Activated CD4-positive, alpha-beta T cell treated with anti-CD3 and anti-CD28 coated beads, Interleukin-2, amount 50 U/mL, for 48 hours (primary cell): ENCODE results near the gene CCDC71L.

Source experiments
- DNase-seq, 2 experiments: peaks; one replicate each; pipeline ENCODE4 v3.0.0-alpha.2; 2020

The CCDC71L gene

GRCh38 chr7:106623315-106623660 is 37.7 kb downstream of the CCDC71L start:
- DNase-seq, result no peak

GRCh38 chr7:106622654-106623314 is 38.2 kb downstream of the CCDC71L start:
- DNase-seq, result no peak

DNA sequence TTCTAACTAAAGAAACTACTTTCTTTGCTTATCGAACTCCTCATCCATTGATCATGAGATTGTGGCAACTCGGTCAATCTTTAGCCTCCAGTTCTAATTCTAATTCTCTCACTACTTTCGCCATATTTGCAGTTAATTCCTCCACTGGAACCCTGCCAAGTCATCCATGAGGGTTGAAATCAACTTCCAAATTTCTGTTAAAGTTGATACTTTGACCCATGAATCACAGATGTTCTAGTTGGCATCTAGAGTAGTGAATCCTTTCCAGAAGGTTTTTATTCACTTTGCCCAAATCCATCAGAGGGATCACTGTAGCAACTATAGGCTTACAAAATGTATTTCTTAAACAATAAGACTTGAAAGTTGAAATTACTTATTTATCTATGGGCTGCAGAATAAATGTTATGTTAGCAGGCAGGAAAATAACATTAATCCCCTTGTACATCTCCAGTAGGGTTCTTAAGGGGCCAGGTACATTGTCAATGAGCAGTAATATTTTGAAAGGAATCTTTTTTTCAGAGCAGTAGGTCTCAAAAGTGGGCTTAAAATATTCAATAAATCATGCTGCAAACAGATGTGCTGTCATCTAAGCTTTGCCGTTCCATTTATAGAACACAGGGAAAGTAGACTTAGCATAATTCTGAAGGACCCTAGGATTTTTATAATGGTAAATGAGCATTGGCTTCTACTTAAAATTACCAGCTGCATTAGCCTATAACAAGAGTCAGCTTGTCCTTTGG is 39.4 kb downstream of the CCDC71L start:
- no peak for DNase-seq

DNA sequence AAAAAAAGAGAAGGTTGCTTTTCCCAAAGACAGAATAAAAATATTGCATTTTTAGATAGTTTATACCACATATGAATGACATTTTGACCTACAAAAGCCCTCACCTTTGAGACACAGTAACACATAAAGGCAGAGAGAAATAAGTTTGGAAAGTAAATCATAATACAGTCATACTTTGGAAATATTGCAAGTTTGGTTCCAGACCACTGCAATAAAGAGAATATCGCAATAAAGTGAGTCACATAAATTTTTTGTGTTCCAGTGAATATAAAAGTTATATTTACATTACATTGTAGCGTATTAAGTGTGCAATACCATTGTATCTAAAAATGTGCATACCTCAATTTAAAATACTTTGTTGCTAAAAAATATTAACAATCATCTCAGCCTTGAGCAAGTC is 40.3 kb downstream of the CCDC71L start:
- no peak for DNase-seq

GRCh38 chr7:106620034-106620433 is 40.9 kb downstream of the CCDC71L start:
- DNase-seq, result no peak

DNA sequence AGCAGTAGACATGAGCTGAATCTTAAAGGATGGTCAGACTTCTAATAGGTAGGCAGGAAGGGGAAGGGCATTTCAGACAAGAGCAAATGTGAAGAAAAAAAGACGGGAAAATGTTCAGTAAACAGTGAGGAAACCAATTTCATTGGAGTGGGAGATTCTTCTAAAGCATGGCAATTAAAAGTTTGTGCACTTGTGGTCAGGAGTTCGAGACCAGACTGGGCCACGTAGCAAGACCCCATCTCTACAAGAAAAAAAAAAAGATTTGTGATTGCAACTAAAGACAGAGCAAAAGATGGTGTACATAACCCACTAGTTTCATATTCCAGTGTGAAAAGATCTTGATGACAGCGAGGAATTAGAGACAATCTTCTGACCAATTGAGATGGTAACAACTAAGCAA is 41.7 kb downstream of the CCDC71L start:
- no peak for DNase-seq

DNA sequence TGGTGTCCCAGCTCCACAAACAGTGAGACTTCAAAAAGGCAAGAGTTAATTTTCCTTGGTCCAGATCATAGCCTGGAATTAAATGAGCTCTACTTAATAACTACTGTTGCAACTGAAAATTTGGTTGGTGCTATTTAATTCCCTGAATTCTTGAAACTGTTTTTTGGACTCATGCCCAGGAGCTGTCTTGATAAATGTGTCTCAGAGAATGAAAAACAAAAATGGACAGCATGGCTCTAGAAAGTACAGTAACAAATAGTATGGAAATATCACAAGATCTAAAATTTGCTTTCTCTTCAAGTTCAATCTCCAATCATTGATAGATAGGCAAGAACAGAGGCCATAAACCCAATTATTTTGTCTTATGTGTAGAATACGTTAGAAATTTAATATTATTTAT is 42.5 kb downstream of the CCDC71L start:
- no peak for DNase-seq

- no peak for DNase-seq
Observed at GRCh38 chr7:106617860-106618259, 43.1 kb downstream of the CCDC71L start.

GRCh38 chr7:106616708-106617051 is 44.3 kb downstream of the CCDC71L start:
- no peak for DNase-seq

DNA sequence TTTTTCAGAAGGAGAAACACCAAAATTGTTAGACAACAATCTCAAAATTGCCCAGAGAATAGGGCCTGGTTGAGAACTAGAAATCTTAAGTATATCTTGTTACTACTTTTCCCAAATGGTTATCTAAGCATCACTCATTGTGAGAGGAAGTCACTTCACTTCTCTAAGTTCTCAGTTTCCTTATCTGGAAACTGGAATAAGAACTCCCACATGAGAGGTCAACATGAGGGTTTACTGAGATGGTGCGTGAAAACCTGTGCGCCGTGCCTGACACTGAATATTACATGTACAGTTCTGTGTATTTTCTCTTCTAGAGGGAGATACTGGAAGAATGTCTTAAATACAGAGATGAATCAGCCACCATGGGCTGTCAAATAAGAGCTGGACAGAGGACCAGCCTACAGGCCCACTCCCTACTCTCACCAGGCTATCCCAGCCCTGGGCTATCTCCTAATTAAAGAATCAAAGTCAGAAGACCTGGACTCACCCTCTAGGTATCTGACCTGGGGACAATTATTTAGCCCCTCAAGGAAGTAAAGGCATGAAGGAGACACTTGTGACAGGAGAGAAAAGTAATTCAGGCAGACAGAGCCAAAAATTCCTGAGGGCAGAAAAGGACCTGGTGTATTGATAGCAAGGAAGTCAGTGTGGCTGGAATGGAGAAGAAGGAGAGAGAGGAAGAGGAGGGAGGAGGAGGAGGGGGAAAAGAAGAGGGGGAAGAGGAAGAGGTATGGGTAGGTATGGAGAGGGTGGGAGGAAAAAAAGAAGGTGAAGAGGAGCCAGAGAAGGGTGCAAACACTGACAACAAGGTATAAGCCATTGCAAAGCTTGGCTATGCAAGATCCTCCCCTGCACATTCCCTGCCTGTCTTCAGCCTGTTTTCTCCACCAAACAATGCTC is 44.9 kb downstream of the CCDC71L start:
- DNase-seq, result no peak

DNA sequence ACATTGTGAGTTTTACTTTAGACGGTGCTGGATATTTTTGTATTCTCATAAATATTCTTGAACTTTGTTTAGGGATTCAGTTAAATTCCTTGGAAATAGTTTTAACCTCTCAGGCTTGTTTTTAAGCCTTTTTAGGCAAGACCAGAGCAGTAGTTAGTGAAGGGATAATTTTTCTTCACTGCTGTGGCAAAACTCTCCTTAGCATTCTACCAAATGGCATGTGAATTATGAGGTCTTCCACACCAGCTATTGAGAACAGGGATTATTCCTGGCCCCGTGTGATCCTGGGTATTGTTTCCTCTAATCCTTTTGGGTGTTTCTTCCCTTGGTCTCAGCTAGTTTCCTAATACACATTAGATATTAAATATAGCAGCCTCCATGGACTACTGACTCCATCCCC is 46.2 kb downstream of the CCDC71L start:
- no peak for DNase-seq

DNA sequence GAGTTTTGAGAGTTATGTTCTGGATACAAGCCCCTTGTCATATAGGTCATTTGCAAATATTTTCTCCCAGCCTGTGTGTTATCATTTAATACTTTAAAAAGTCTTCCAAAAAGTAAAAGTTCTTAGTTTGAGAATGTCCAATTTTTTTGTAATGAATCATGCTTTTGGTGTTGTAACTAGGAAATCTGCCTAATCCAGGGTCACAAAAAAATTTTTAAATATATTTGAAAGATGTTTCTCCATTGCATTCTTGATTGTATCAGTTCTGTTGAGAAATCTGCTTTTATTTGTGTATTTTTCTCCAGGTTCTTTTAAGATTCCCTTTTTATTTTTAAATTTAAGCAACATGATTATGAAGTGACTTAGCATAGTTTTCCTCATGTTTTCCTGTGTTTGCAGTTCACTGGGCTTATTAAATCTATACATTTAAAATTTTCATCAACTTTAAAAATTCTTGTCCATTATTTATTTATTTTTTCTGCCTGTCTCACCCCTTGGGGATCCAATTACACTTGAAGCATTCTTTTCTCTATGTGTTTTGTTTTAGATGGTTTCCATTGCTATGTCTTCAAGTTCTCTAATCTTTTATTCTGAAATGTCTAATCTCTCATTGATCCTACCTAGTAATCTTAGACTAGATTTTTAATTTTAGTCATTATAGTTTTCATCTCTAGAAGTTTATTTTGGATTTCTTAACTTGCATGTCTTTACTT is 47.0 kb downstream of the CCDC71L start:
- DNase-seq, result no peak

DNA sequence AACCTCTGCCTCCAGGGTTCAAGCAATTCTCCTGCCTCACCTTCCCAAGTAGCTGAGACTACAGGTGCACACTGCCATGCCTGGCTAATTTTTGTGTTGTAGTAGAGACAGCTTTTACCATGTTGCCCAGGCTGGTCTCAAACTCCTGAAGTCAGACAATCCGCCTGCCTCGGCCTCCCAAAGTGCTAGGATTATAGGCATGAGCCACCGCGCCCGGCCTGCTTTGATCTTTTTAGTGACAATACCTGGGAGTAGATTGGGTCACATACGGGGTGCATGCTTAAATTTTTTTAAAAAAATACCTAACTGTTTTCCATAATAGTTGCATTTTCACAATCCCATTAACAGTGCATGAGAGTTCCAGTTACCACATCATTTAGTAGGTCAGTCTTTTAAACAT is 47.7 kb downstream of the CCDC71L start:
- DNase-seq, result no peak

GRCh38 chr7:106612432-106612831 is 48.5 kb downstream of the CCDC71L start:
- DNase-seq, result no peak

GRCh38 chr7:106611911-106612310 is 49.0 kb downstream of the CCDC71L start:
- DNase-seq, result no peak

GRCh38 chr7:106610996-106611886 is 49.7 kb downstream of the CCDC71L start:
- no peak for DNase-seq

DNA sequence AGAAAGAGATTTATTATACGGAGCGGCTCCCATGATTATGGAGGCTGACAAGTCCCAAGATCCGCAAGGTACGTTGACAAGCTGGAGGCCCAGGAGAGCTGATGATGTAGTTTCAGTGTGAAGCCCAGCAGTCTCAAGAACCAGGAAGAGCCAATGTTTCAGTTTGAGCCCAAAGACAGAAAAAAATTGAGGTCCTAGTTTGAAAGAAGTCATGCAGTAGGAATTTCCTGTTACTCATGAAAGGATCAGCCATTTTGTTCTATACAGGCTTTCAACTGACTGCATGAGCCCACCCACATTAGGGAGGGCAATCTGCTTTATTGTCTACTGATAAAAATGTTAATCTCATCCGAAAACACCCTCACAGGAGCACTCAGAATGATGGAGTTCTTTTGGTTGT is 51.5 kb downstream of the CCDC71L start:
- DNase-seq, result no peak

DNA sequence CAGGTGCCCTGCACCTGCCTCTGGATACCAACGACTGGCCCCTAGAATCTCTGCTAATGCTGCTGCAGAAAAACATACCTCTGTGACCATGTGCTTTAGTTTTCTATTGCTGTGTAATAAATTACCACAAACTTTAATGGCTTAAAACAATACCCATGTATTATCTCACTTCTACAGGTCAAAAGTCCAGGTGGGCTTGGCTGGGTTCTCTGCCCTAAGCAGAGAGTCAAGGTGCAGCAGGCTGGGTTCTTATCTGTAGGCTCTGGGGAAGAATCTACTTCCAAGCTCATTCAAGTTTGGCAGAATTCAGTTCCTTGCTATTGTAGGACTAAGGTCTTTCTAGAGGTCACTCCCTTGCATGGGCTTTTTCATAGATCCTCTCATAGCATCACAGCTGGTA is 52.3 kb downstream of the CCDC71L start:
- no peak for DNase-seq
